PC-3 (cell line): ENCODE results near the gene STX5. TPM values are rescaled to one million over a fixed set of nuclear protein-coding genes. Genes with fewer than 3 reads are reported as not detected.
A peak's percentile ranks its signal among the peaks of the same experiment; 100 is the strongest.

ENCODE experiments used
- ATAC-seq: fragments of 200-7000 bp; cut with Tn5 transposase; 2 replicates; pipeline ENCODE4 v1.9.1; 2020; ENCODE audit warnings: mild to moderate bottlenecking, moderate library complexity
- BruUV-seq: library from RNA; stranded (reverse); fragments of 400-500 nt; replicated peaks from 2 replicates; lab custom pipeline; 2021; lab: Mats Ljungman, UMichigan
- CTCF ChIA-PET: fragments of 300-600 bp; sonication (Branson Sonifier 250); formaldehyde crosslinking; loops from one replicate; lab custom pipeline; 2022; ENCODE audit warnings: antibody characterized with exemption; lab: Charles Lee
- POLR2A ChIA-PET: fragments of 300-600 bp; sonication (Branson Sonifier 250); formaldehyde crosslinking; loops from one replicate; lab custom pipeline; 2022; ENCODE audit warnings: antibody characterized with exemption; ENCODE audit not compliant: unreplicated experiment; lab: Charles Lee
- DNase-seq: peaks from one replicate; pipeline ENCODE4 v3.0.0-alpha.2; 2015
- H2AFZ ChIP-seq: fragments of 300-600 bp; sonication (generic); 2 replicates; pipeline ENCODE4 v1.6.0; 2016; ENCODE audit warnings: antibody characterized with exemption, low read length
- H3F3A ChIP-seq: fragments of 300-600 bp; sonication (generic); one replicate; pipeline ENCODE4 v1.6.0; 2017; ENCODE audit warnings: antibody characterized with exemption, low read length, control low read depth, mild to moderate bottlenecking; ENCODE audit not compliant: unreplicated experiment
- H3K27ac ChIP-seq: fragments of 300-600 bp; sonication (generic); 2 replicates; pipeline ENCODE4 v1.5.1; 2016; ENCODE audit warnings: mild to moderate bottlenecking, low read length
- H3K27me3 ChIP-seq: fragments of 300-600 bp; sonication (generic); 2 replicates; pipeline ENCODE4 v1.6.1; 2016; ENCODE audit warnings: low read length, mixed read lengths
- H3K36me3 ChIP-seq: fragments of 300-600 bp; sonication (generic); 2 replicates; pipeline ENCODE4 v1.6.1; 2016; ENCODE audit warnings: low read depth, mixed run types, low read length, mixed read lengths
- H3K4me1 ChIP-seq: fragments of 300-600 bp; sonication (generic); 2 replicates; pipeline ENCODE4 v1.5.1; 2016; ENCODE audit warnings: low read length; ENCODE audit not compliant: insufficient read depth
- H3K4me2 ChIP-seq: fragments of 300-600 bp; sonication (generic); 2 replicates; pipeline ENCODE4 v1.6.0; 2016; ENCODE audit warnings: low read length
- H3K4me3 ChIP-seq: fragments of 300-600 bp; sonication (generic); 2 replicates; pipeline ENCODE4 v1.5.1; 2016; ENCODE audit warnings: mild to moderate bottlenecking, low read length, mixed read lengths
- H3K79me2 ChIP-seq: fragments of 300-600 bp; sonication (generic); 2 replicates; pipeline ENCODE4 v1.6.1; 2017; ENCODE audit warnings: low read length, mixed read lengths
- H3K9ac ChIP-seq: fragments of 300-600 bp; sonication (generic); 2 replicates; pipeline ENCODE4 v1.6.0; 2016; ENCODE audit warnings: mild to moderate bottlenecking, low read length
- H3K9me2 ChIP-seq: fragments of 300-600 bp; sonication (generic); replicated peaks from 2 replicates; pipeline ENCODE4 v1.6.1; 2016; ENCODE audit warnings: mixed run types, low read length, mixed read lengths
- H3K9me3 ChIP-seq: fragments of 300-600 bp; sonication (generic); 2 replicates; pipeline ENCODE4 v1.6.1; 2016; ENCODE audit warnings: low read length, mixed read lengths
- H4K20me1 ChIP-seq: fragments of 300-600 bp; sonication (generic); 2 replicates; pipeline ENCODE4 v1.6.1; 2016; ENCODE audit warnings: low read length, mixed read lengths
- CTCF ChIP-seq: fragments of 300-600 bp; sonication (generic); conservative IDR thresholded peaks from 2 replicates; pipeline ENCODE4 v1.5.1; 2017; ENCODE audit warnings: antibody characterized with exemption, low read depth, mild to moderate bottlenecking, low read length
- EZH2 ChIP-seq: fragments of 300-600 bp; sonication (generic); IDR thresholded peaks from one replicate; pipeline ENCODE4 v1.6.1; 2017; ENCODE audit warnings: antibody characterized with exemption, mild to moderate bottlenecking, low read length; ENCODE audit not compliant: unreplicated experiment
- EZH2phosphoT487 ChIP-seq: fragments of 300-600 bp; sonication (generic); IDR thresholded peaks from 2 replicates; pipeline ENCODE4 v1.6.1; 2018; ENCODE audit warnings: mild to moderate bottlenecking, antibody characterized with exemption, low read length, borderline replicate concordance
- intact Hi-C: fragments of 100-400 bp; cut with micrococcal nuclease; formaldehyde crosslinking; loops from 2 replicates; pipeline ENCODE4 v1.9.0; 2023
- total RNA-seq: library from RNA; depleted of rRNA; stranded (reverse); fragments of >200 nt; gene quantifications from 2 replicates; pipeline ENCODE4 v1.2.3, GENCODE V29; 2014

The STX5 gene
- total RNA-seq, 1 experiment from 2014 or later, result 48.2 TPM

GRCh38 chr11:62805961-62806441, 25.9 kb downstream of the STX5 start:
- peaks cover 17% of the 10 kb centered on the region for H4K20me1 ChIP-seq
- POLR2A ChIA-PET, result interaction anchor here (0.6 to 1.6 kb wide), 2 partner anchors 35 to 53 kb away, joined by 3 to 8 read pairs; no protein-coding TSS in a partner anchor
- no peaks in the 10 kb centered on the region for H3K27me3 ChIP-seq
- peak overlapping the region; percentile 93 for H3K4me3 ChIP-seq
- intact Hi-C loops, result loop anchor here (1.0 kb wide), 1 partner anchor 56 kb away; no protein-coding TSS in a partner anchor
- no TSS peak for BruUV-seq
- H2AFZ ChIP-seq, result peak overlapping the region; percentile 75
- peaks cover 29% of the 10 kb centered on the region for H3K79me2 ChIP-seq
- no peaks in the 10 kb centered on the region for H3F3A ChIP-seq
- ATAC-seq (peak; percentile 7), DNase-seq (no peak)
- peak overlapping the region; percentile 82 for H3K4me2 ChIP-seq
- no peaks in the 10 kb centered on the region for H3K9me2 ChIP-seq
- H3K9ac ChIP-seq, result peak overlapping the region; percentile 81
- CTCF ChIA-PET, result interaction anchor here (1.3 kb wide), 1 partner anchor 18 kb away, joined by 4 read pairs; no protein-coding TSS in a partner anchor
- H3K9me3 ChIP-seq, result no peaks in the 10 kb centered on the region
- no peak overlapping the region for H3K27ac ChIP-seq
- peaks cover 27% of the 10 kb centered on the region for H3K36me3 ChIP-seq
- H3K4me1 ChIP-seq, result peaks cover 17% of the 10 kb centered on the region
- no peak for TF ChIP-seq CTCF

GRCh38 chr11:62805076-62805892, 26.6 kb downstream of the STX5 start, which contains the start of gene NXF1:
Gene NXF1 (minus strand): TSS chr11:62805440. CDS start chr11:62805356, 84 bp downstream.
- TF ChIP-seq CTCF (0 out of 2 replicates have a peak, but pooled peaks have one; percentile 16), EZH2phosphoT487 (no peak), EZH2 (no peak)
- peak within 1 kb of the TSS; percentile 75 for H2AFZ ChIP-seq
- ChIA-PET POLR2A (interaction anchor here (0.5 to 1.6 kb wide), 3 partner anchors 11 to 52 kb away, joined by 3 to 8 read pairs (median 5); no protein-coding TSS in a partner anchor), CTCF (interaction anchor here (1.3 kb wide), 1 partner anchor 18 kb away, joined by 4 read pairs; no protein-coding TSS in a partner anchor)
- ATAC-seq, result peak; percentile 86
- no peaks in the 10 kb centered on the region for H3K9me3 ChIP-seq
- H3K9ac ChIP-seq, result peak within 1 kb of the TSS; percentile 81
- no peak within 1 kb of the TSS for H3K27ac ChIP-seq
- peak within 1 kb of the TSS; percentile 93 for H3K4me3 ChIP-seq
- peaks cover 17% of the 10 kb centered on the region for H3K4me1 ChIP-seq
- H3K36me3 ChIP-seq, result peaks cover 31% of the 10 kb centered on the region
- no peaks in the 10 kb centered on the region for H3F3A ChIP-seq
- H3K4me2 ChIP-seq, result peak within 1 kb of the TSS; percentile 82
- no peaks in the 10 kb centered on the region for H3K9me2 ChIP-seq
- intact Hi-C loops, result loop anchor here (1.0 kb wide), 1 partner anchor 57 kb away; no protein-coding TSS in a partner anchor
- peaks cover 29% of the 10 kb centered on the region for H3K79me2 ChIP-seq
- DNase-seq, result peak; percentile 99
- H3K27me3 ChIP-seq, result no peaks in the 10 kb centered on the region
- H4K20me1 ChIP-seq, result peaks cover 17% of the 10 kb centered on the region
- BruUV-seq, result no TSS peak
